ENCODE measurements around the gene PACRG. TPM values are rescaled to one million over a fixed set of nuclear protein-coding genes. Genes with fewer than 3 reads are reported as not detected.

The PACRG gene
- total RNA-seq, 1 experiment from 2014 or later, result 0.44 TPM

DNA sequence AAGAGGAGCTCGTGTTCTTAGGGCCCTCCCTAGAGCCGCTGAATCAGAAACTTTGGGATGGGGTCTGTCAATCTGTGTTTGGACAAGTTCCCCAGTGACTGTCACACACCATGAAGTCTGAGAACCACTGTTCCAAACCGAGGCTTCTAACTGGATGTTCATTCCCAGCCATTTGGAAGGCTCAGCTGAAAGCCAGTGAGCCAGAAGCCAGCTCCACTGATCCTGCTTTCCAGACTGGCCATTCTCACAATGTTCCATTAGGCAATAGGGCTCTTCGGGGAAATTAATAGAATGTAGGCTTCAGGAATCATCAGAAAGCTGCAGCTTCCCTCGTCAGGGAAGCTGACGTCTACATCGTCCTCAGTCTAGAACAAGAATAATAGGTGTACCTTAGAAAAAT, 595.9 kb downstream of the PACRG start:
- Mint-ChIP-seq H3K4me3 (no peak overlapping the region), H3K27me3 (ENCODE audit: low read depth) (no peaks in the 10 kb centered on the region), H3K36me3 (no peaks in the 10 kb centered on the region), H3K9me3 (peaks cover 6% of the 10 kb centered on the region), H3K27ac (no peak overlapping the region), H3K4me1 (0 out of 2 replicates have a peak, but pooled peaks cover 3% of the 10 kb centered on the region)
- POLR2A ChIA-PET, result no interaction called here
- CTCF ChIA-PET, result no interaction called here
- DNase-seq (ENCODE audit: low spot score), result no peak
- TF ChIP-seq TEAD1 (CRISPR knock-in tag; IDR thresholded peaks at IDR 0.05), result no peak
- TF ChIP-seq, protein P1, sequence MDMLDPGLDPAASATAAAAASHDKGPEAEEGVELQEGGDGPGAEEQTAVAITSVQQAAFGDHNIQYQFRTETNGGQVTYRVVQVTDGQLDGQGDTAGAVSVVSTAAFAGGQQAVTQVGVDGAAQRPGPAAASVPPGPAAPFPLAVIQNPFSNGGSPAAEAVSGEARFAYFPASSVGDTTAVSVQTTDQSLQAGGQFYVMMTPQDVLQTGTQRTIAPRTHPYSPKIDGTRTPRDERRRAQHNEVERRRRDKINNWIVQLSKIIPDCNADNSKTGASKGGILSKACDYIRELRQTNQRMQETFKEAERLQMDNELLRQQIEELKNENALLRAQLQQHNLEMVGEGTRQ (CRISPR knock-in tag; IDR thresholded peaks at IDR 0.05), result no peak
- TF ChIP-seq, protein P2, sequence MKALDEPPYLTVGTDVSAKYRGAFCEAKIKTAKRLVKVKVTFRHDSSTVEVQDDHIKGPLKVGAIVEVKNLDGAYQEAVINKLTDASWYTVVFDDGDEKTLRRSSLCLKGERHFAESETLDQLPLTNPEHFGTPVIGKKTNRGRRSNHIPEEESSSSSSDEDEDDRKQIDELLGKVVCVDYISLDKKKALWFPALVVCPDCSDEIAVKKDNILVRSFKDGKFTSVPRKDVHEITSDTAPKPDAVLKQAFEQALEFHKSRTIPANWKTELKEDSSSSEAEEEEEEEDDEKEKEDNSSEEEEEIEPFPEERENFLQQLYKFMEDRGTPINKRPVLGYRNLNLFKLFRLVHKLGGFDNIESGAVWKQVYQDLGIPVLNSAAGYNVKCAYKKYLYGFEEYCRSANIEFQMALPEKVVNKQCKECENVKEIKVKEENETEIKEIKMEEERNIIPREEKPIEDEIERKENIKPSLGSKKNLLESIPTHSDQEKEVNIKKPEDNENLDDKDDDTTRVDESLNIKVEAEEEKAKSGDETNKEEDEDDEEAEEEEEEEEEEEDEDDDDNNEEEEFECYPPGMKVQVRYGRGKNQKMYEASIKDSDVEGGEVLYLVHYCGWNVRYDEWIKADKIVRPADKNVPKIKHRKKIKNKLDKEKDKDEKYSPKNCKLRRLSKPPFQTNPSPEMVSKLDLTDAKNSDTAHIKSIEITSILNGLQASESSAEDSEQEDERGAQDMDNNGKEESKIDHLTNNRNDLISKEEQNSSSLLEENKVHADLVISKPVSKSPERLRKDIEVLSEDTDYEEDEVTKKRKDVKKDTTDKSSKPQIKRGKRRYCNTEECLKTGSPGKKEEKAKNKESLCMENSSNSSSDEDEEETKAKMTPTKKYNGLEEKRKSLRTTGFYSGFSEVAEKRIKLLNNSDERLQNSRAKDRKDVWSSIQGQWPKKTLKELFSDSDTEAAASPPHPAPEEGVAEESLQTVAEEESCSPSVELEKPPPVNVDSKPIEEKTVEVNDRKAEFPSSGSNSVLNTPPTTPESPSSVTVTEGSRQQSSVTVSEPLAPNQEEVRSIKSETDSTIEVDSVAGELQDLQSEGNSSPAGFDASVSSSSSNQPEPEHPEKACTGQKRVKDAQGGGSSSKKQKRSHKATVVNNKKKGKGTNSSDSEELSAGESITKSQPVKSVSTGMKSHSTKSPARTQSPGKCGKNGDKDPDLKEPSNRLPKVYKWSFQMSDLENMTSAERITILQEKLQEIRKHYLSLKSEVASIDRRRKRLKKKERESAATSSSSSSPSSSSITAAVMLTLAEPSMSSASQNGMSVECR (CRISPR knock-in tag; IDR thresholded peaks at IDR 0.05; ENCODE audit: borderline replicate concordance), result no peak
- no peak for TF ChIP-seq ZNF396 (CRISPR knock-in tag; IDR thresholded peaks at IDR 0.05; ENCODE audit: borderline replicate concordance)
- TF ChIP-seq, protein P3, sequence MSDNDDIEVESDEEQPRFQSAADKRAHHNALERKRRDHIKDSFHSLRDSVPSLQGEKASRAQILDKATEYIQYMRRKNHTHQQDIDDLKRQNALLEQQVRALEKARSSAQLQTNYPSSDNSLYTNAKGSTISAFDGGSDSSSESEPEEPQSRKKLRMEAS (CRISPR knock-in tag; IDR thresholded peaks at IDR 0.05), result no peak
- TF ChIP-seq, protein P4, sequence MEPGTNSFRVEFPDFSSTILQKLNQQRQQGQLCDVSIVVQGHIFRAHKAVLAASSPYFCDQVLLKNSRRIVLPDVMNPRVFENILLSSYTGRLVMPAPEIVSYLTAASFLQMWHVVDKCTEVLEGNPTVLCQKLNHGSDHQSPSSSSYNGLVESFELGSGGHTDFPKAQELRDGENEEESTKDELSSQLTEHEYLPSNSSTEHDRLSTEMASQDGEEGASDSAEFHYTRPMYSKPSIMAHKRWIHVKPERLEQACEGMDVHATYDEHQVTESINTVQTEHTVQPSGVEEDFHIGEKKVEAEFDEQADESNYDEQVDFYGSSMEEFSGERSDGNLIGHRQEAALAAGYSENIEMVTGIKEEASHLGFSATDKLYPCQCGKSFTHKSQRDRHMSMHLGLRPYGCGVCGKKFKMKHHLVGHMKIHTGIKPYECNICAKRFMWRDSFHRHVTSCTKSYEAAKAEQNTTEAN (CRISPR knock-in tag; IDR thresholded peaks at IDR 0.05), result no peak
- ATAC-seq, result no peak

DNA sequence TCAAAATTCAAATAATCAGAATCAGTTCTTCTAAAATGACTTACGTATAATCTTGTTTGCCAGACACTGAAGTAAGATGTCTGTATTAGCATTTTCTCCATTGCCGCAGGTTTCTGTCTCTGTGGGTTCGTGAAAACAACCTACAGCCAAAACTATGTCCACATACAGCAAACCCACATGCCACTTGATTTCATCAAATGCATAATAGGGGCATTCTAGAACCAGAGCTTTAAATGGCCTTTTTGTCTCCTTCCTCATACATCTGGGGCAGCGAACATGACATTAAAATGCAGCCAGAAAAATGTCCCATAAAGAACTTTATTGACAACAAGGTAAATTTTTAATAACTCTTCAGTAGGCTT, 596.5 kb downstream of the PACRG start:
- Mint-ChIP-seq H3K36me3 (no peaks in the 10 kb centered on the region), H3K4me3 (no peak overlapping the region), H3K27ac (no peak overlapping the region), H3K9me3 (peaks cover 6% of the 10 kb centered on the region), H3K4me1 (0 out of 2 replicates have a peak, but pooled peaks cover 3% of the 10 kb centered on the region), H3K27me3 (ENCODE audit: low read depth) (no peaks in the 10 kb centered on the region)
- ChIA-PET CTCF (no interaction called here), POLR2A (no interaction called here)
- DNase-seq (ENCODE audit: low spot score) (no peak), ATAC-seq (no peak)
- TF ChIP-seq, protein P5, sequence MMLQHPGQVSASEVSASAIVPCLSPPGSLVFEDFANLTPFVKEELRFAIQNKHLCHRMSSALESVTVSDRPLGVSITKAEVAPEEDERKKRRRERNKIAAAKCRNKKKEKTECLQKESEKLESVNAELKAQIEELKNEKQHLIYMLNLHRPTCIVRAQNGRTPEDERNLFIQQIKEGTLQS (CRISPR knock-in tag; conservative IDR thresholded peaks at IDR 0.05), result no peak
- TF ChIP-seq, protein P6, sequence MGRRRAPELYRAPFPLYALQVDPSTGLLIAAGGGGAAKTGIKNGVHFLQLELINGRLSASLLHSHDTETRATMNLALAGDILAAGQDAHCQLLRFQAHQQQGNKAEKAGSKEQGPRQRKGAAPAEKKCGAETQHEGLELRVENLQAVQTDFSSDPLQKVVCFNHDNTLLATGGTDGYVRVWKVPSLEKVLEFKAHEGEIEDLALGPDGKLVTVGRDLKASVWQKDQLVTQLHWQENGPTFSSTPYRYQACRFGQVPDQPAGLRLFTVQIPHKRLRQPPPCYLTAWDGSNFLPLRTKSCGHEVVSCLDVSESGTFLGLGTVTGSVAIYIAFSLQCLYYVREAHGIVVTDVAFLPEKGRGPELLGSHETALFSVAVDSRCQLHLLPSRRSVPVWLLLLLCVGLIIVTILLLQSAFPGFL (CRISPR knock-in tag; IDR thresholded peaks at IDR 0.05; ENCODE audit: borderline replicate concordance), result no peak
- TF ChIP-seq ZNF138 (CRISPR knock-in tag; conservative IDR thresholded peaks at IDR 0.05) (no peak), ATF1 (CRISPR knock-in tag; IDR thresholded peaks at IDR 0.05) (no peak), GTF2I (CRISPR knock-in tag; conservative IDR thresholded peaks at IDR 0.05) (no peak), ZNF416 (CRISPR knock-in tag; IDR thresholded peaks at IDR 0.05) (no peak), EMX1 (CRISPR knock-in tag; IDR thresholded peaks at IDR 0.05) (no peak), ZNF232 (CRISPR knock-in tag; IDR thresholded peaks at IDR 0.05) (no peak), ESRRA (CRISPR knock-in tag; IDR thresholded peaks at IDR 0.05; ENCODE audit: borderline replicate concordance) (no peak), ZNF263 (CRISPR knock-in tag; IDR thresholded peaks at IDR 0.05; ENCODE audit: low read depth) (no peak)
- TF ChIP-seq, protein P7, sequence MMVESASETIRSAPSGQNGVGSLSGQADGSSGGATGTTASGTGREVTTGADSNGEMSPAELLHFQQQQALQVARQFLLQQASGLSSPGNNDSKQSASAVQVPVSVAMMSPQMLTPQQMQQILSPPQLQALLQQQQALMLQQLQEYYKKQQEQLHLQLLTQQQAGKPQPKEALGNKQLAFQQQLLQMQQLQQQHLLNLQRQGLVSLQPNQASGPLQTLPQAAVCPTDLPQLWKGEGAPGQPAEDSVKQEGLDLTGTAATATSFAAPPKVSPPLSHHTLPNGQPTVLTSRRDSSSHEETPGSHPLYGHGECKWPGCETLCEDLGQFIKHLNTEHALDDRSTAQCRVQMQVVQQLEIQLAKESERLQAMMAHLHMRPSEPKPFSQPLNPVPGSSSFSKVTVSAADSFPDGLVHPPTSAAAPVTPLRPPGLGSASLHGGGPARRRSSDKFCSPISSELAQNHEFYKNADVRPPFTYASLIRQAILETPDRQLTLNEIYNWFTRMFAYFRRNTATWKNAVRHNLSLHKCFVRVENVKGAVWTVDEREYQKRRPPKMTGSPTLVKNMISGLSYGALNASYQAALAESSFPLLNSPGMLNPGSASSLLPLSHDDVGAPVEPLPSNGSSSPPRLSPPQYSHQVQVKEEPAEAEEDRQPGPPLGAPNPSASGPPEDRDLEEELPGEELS (CRISPR knock-in tag; IDR thresholded peaks at IDR 0.05), result no peak
